Measurements from ENCODE around the gene FARS2.
"Not testable (repeated sequence)": the region's sequence is repeated elsewhere in the genome, so short reads cannot be mapped to it uniquely, and the experiment has no call there.

FARS2 gene

GRCh38 chr6:5682530-5682929 lies 421.2 kb downstream of the FARS2 start:
- no peak for DNase-seq (ENCODE audit: low read depth)
- TF ChIP-seq CTCF (IDR thresholded peaks at IDR 0.05; ENCODE audit: control insufficient read depth, extremely low read depth, insufficient read depth), result no peak
- H3K4me3 ChIP-seq (ENCODE audit: low read depth, low read length), result no peak overlapping the region

GRCh38 chr6:5683747-5684146 lies 422.4 kb downstream of the FARS2 start:
- H3K4me3 ChIP-seq (ENCODE audit: low read depth, low read length); DNase-seq (ENCODE audit: low read depth): not testable (repeated sequence)

DNA sequence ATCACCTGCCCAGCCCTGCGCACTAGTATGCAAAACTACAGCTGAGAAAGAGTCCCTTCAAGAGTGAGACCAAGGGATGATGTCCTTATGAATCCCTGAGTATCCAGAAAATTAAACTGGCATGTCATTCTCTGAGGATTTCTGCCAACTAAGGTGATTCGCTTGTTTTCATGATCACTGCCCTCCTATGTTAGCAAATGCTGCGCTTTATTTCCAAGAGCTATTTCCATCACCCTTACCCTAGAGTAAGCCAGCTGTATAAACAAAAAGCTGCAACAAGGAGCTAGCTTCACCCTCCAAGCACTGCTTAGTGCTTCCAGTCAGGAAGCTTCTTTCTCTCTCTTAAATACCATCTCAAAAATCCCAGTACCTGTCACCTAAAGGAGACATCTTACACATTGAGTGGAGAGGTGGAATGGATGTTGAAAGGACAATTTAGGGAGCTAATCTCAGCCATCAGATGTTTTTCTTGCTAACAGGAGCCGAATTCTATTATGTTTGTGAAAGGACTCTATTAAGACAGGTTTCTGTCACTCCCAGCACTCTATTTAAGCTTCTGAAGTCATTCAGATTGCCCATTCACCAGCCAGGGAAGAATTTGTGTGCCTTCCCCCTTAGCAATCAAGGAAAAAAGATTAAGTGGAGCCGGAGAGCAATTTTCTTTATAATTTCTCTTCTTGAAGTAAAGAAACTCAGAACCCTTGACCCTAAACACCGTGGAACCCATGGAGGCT lies 423.2 kb downstream of the FARS2 start:
- no peak overlapping the region for H3K4me3 ChIP-seq (ENCODE audit: low read depth, low read length)
- no peak for TF ChIP-seq CTCF (IDR thresholded peaks at IDR 0.05; ENCODE audit: control insufficient read depth, extremely low read depth, insufficient read depth)
- DNase-seq (ENCODE audit: low read depth), result no peak

DNA sequence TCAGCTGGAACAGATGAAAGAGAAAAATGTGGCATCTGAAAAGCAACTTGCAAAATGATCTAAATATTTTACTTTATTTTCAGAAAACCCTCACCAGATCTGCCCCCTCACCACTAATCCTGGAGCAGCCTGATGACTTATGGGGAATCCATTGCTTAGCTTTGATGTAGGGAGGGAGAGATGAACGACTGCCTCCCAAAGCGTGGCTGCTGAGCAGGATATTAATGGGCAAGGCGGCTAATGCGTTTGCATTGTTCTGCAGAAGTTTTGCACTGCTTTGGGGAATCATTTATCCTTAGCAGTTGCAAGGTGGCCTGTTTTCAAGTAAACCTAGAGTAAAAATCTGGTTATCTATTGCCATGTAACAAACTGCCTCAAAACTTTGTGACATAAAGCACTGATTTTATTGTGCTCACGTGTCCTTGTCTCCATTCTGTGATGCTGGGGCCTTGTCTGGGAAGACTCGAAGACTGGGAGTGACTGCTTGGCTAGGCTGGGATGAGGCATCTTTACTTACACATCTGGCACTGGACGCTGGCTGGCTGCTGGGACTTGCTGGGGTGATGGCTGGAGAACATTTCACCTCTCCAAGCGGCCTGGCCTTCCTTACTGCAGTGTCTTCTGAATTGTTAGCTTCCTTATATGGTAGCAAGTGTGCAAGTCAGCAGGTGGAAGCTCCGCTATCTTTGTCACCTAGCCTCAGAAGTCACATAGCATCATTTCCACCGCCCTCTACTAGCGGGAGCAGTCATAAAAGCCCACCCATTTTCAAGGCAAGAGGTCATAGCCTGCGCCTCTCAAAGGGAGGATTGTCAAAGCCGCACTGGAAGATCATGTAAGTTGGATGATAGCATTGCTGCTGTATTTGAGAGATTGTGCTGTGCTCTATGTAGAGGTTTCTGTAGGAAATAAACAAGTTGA lies 432.2 kb downstream of the FARS2 start:
- no peak for TF ChIP-seq CTCF (IDR thresholded peaks at IDR 0.05; ENCODE audit: control insufficient read depth, extremely low read depth, insufficient read depth)
- no peak overlapping the region for H3K4me3 ChIP-seq (ENCODE audit: low read depth, low read length)
- no peak for DNase-seq (ENCODE audit: low read depth)

DNA sequence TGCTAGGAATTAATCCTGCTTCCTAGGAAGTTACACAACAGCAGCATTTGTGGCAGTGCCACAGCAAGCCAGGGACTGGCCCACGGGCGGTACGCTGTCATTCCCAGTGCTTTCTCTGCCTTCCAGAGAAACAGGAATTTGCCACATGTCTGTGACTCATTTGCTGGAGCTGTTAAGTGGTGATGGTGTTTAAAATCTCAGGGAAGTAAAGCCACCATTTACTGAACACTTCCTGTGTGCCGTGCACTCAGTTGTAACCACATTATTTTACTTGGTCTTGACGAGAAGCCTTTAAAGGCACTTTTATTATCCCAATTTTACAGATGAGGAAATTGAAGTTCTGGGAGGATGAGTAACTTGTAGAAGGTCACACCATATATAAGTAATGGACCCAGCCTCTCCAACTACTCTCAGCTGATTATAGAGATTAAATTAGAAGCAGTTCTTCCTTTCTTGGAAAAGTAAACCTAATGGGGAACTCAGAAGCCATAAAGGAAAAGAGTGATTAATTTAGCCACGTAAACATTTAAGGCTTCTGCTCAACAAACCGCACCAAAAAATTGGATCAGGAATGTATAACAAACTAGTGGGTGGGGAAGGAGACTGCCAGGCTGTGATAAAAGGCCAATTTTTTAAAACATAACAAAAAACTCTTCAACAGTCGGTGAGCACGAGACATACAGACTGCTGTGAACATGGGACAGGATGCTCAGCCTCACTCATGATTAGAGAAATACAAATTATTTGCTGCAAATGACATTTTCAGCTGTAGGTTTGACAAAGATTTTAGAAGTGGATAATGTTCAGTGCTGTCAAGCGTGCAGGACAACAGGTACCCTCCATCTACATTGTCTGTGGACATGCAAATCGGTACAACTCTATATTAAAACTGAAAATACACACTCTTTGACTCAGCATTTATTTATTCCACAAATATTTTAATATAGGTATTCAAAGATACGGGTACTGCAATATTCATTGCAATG lies 434.2 kb downstream of the FARS2 start:
- no peak for DNase-seq (ENCODE audit: low read depth)
- TF ChIP-seq CTCF (IDR thresholded peaks at IDR 0.05; ENCODE audit: control insufficient read depth, extremely low read depth, insufficient read depth), result no peak
- H3K4me3 ChIP-seq (ENCODE audit: low read depth, low read length), result no peak overlapping the region

GRCh38 chr6:5697508-5697907 lies 436.2 kb downstream of the FARS2 start:
- TF ChIP-seq CTCF (IDR thresholded peaks at IDR 0.05; ENCODE audit: control insufficient read depth, extremely low read depth, insufficient read depth), result no peak
- H3K4me3 ChIP-seq (ENCODE audit: low read depth, low read length), result no peak overlapping the region
- DNase-seq (ENCODE audit: low read depth), result no peak
